Hippocampal formation (tissue), 2 donors: ENCODE measurements around the gene CRYBA1.

ENCODE experiments used
- DNase-seq, 2 donors: peaks; one replicate each; lab custom pipeline; 2025; lab: John Stamatoyannopoulos, UW

CRYBA1 gene

GRCh38 chr17:29283496-29283895 is 36.8 kb downstream of the CRYBA1 start:
- no peak for DNase-seq

DNA sequence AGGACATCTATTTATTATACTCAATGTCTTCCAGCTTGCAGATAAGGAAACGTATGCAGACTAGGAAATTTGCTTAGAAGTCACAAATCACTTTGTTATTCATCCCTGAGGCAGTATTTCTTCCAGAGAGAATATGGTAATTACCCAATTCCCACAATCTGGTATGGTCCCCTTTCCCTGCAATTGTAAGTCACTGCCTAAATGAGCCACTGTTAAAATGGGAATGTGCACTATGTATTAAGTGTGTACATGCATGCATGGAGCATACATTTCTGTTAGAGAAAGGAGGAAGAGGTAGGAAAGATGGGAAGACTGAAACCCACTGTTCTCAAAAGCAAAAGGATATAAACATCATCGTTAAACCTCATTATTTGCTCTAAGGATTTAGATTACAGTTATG is 37.3 kb downstream of the CRYBA1 start:
- no peak for DNase-seq

GRCh38 chr17:29289852-29290251 is 43.2 kb downstream of the CRYBA1 start:
- no peak for DNase-seq

GRCh38 chr17:29291163-29291752 is 44.6 kb downstream of the CRYBA1 start:
- peak in 1 of 2 donors; percentile 83 for DNase-seq

GRCh38 chr17:29292071-29292991 is 45.7 kb downstream of the CRYBA1 start:
- DNase-seq = peak in 1 of 2 donors; percentile 58

GRCh38 chr17:29292992-29293889 is 46.6 kb downstream of the CRYBA1 start:
- peak; percentile 10 to 58 for DNase-seq

GRCh38 chr17:29293890-29294579 is 47.4 kb downstream of the CRYBA1 start, which contains the start of gene NUFIP2:
Gene NUFIP2, minus strand, starts transcription at chr17:29294148. Its CDS starts 89 bp downstream, at chr17:29294059.
- DNase-seq = peak; percentile 98 to 100

GRCh38 chr17:29294580-29294900 is 47.9 kb downstream of the CRYBA1 start:
- no peak for DNase-seq

- DNase-seq = no peak
Observed at GRCh38 chr17:29295420-29295819, 48.8 kb downstream of the CRYBA1 start.

GRCh38 chr17:29299031-29299430 is 52.4 kb downstream of the CRYBA1 start:
- no peak for DNase-seq

DNA sequence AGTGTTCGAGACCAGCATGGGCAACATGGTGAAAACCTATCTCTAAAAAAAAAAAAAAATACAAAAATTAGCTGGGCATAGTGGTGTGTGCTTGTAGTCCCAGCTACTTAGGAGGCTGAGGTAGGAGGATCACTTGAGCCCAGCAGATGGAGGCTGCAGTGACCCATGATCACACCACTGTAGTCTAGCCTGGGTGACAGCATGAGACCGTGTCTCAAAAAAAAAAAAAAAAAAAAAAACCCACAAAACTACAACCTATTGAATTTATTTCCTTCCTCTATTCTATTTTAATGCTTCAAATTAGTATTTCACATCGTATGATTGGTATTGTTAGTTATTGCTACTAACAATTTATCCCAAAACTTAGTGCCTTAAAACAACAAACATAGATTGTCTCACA is 56.7 kb downstream of the CRYBA1 start:
- DNase-seq = no peak
